NCI-H345 treated with DMSO at 0.1 percent for 48 hours (cell line): ENCODE data around the gene RBFOX2.
A peak's percentile ranks its signal among the peaks of the same experiment; 100 is the strongest.

Experiments used
- DNase-seq: peaks from one replicate; lab custom pipeline; 2025; ENCODE audit not compliant: unreplicated experiment; lab: John Stamatoyannopoulos, UW

RBFOX2 gene

GRCh38 chr22:35873426-35873825 lies 155.2 kb downstream of the RBFOX2 start:
- DNase-seq = no peak

GRCh38 chr22:35872451-35872850 lies 156.2 kb downstream of the RBFOX2 start:
- DNase-seq = no peak

GRCh38 chr22:35870517-35871293 lies 157.9 kb downstream of the RBFOX2 start:
- DNase-seq = no peak

DNA sequence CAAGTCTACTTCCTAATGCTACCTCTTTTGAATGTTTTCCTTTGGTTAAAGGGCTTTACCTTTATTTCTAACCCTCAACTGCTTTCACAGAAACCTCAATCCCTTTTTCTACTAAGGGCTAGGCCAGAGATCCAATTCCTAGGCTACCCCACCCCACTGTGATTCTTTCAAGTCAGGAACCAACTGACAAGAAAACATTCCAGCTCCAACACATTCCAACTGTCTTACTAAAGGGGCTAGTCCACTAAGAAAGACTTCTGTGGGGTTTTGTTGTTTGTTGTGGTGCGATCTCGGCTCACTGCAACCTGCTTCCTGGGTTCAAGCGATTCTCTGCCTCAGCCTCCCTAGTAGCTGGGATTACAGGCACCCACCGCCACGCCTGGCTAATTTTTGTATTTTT lies 159.7 kb downstream of the RBFOX2 start:
- no peak for DNase-seq

GRCh38 chr22:35866651-35867050 lies 162.0 kb downstream of the RBFOX2 start:
- DNase-seq = no peak

- no peak for DNase-seq
Observed at GRCh38 chr22:35864545-35865165, 164.0 kb downstream of the RBFOX2 start.

DNA sequence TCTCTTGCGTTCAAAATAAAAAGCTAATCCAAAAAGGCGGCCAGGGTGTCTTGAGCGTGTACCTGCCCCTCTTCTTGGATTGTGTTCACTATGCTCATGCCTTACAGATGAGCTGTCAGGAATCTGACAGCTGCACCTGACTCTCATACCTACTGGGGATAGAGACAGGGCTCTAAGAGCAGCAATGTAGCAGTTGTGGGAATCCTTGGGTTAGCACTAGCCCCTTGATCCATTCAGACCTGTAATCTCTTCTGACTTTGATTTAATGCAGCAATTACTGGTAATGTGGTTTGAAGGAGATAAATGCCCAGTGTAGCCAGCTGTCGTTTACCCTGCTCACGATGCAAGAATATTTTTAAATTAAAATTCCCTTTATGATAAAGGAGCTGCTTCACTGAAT lies 165.2 kb downstream of the RBFOX2 start:
- DNase-seq = no peak

DNA sequence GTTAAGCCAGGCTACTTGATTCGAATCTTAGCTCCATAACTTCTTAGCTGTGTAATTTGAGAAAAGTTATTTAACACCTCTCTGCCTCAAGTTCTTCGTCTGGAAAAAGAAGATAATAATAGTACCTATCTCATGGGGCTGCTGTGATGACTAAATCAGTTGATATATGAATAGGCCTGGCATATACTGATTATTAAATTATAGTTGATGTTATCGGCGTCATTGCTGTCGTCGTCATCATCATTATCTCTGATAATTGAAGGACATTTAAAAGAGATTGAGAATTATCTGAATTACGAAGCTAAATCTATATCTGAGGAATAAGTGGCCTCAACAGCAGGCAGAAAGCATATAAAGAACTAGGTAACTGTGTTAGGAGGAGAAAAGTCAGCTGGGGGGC lies 165.9 kb downstream of the RBFOX2 start:
- DNase-seq = no peak

GRCh38 chr22:35861451-35861850 lies 167.2 kb downstream of the RBFOX2 start:
- DNase-seq = no peak

DNA sequence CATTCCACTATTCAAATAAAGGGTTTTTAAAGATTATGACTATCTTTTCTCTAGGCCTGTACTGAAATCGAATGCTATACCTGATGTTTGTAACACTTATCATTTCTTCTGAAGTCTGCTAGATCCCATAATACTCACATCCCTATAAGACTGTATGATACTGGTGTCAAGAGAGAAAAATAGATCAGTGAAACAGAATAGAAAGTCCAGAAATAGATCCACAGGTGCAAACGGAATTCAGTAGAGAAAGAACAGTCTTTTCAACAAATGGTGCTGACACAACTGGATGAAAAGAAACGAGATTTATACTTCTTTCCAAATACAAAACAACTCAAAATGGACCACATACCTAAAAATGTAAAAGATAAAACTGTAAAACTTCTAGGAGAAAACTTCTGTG lies 167.8 kb downstream of the RBFOX2 start:
- no peak for DNase-seq

DNA sequence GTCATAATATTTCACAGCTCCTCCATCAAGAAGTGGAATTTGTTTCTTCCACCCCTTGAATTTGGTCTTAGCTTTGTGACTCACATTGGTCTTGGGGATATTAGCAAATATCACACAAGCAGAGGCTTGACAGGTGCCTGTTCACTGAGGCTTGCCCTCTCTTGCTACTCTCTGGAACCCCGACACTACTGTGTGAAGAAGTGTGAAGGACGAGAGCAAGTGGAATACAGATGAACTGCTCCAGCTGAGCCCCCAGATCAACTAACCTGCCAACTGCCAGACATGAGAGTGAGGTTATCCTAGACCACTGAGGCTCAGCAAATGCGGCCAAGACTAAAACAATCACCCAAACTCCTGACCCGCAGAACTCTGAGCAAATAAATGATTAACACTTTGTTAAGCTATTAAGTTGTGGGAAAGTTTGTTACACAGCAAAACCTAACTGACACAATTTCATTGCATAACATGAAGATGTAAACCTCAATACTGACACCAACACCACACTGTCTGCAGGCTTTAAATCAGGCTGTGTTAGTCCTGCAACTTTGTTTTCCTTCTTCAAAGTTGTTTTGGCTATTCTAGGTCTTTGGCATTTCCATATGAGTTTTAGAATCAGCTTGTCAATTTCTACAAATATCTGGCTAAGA lies 168.4 kb downstream of the RBFOX2 start:
- no peak for DNase-seq

DNA sequence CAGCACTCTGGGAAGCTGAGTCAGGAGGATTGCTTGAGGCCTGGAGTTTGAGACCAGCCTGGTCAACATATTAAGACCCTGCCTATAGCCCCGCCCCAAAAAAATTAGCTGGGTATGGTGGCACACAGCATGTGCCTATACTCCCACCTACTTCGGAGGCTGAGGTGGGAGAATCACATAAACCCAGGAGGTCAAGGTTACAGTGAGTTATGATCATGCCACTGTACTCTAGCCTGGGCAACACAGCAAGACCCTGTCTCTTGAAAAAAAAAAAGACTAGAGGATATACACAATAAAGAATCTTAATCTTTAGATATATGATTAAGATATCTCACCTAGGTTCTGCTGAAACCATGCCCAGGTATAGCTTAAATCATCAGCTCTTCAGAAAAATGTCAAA lies 174.3 kb downstream of the RBFOX2 start:
- no peak for DNase-seq

DNA sequence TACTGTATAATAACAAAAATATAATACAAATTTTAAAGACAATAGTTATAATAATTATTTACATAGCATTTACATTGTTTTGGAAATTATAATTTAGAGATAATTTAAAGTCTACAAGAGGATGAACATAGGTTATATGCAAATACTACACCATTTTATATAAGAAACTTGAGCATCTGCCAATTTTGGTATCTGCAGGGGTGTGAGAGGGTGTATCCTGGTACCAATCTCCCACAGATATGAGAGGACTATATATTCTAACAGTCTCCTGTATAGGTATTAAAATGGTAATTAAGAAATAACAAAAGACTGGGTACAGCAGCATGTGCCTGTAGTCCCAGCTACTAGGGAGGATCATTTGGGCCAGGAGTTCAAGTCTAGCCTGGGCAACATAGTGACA lies 176.5 kb downstream of the RBFOX2 start:
- DNase-seq = no peak

GRCh38 chr22:35850831-35851230 lies 177.8 kb downstream of the RBFOX2 start:
- DNase-seq = no peak

GRCh38 chr22:35846804-35847203 lies 181.8 kb downstream of the RBFOX2 start:
- DNase-seq = no peak

GRCh38 chr22:35844886-35845285 lies 183.7 kb downstream of the RBFOX2 start:
- DNase-seq = no peak

DNA sequence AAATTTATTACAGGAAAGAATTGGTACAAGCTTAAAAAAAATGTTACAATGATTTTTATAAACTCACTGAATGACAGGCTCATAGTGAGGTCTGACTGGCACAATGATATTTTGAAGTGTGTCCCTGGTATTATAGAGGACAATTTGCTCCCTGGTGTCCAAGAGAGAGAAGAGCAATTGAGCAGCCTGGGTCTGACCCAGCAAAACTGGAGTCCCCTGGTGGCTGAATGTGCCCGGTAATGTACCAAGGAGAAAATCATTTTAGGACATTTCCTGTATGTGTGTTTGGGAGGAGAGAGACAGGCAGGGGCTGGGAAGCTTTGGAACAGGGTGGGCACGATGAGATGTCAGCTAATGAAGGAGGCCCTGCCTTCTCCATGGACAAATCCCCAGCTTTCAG lies 185.7 kb downstream of the RBFOX2 start:
- DNase-seq = peak; percentile 5

GRCh38 chr22:35842519-35842913 lies 186.1 kb downstream of the RBFOX2 start:
- no peak for DNase-seq

- DNase-seq = no peak
Observed at GRCh38 chr22:35841907-35842518, 186.6 kb downstream of the RBFOX2 start.

- DNase-seq = peak; percentile 68
Observed at GRCh38 chr22:35840302-35840739, 188.3 kb downstream of the RBFOX2 start.

GRCh38 chr22:35839841-35840301 lies 188.8 kb downstream of the RBFOX2 start:
- peak; percentile 27 for DNase-seq
